Duodenal mucosa (tissue), 2 donors: ENCODE results near the gene TMEM62.
"Not testable (repeated sequence)": the region's sequence is repeated elsewhere in the genome, so short reads cannot be mapped to it uniquely, and the experiment has no call there.

Source experiments
- H3K27ac ChIP-seq: one replicate; pipeline ENCODE4 v1.7.0; 2013; ENCODE audit warnings: low read depth, low read length
- H3K27me3 ChIP-seq, 2 donors: one replicate each; pipeline ENCODE4 v1.7.0; 2013; ENCODE audit warnings: low read length in 2 of 2, control low read depth in 1 of 2; ENCODE audit not compliant: insufficient read depth in 2 of 2, control insufficient read depth in 1 of 2
- H3K36me3 ChIP-seq, 2 donors: one replicate each; pipeline ENCODE4 v1.7.0; 2013; ENCODE audit warnings: low read length in 2 of 2, control low read depth in 1 of 2; ENCODE audit not compliant: insufficient read depth in 2 of 2, control insufficient read depth in 1 of 2
- H3K4me1 ChIP-seq, 2 donors: one replicate each; pipeline ENCODE4 v1.7.0; 2013; ENCODE audit warnings: low read length in 2 of 2, control low read depth in 1 of 2; ENCODE audit not compliant: insufficient read depth in 2 of 2, control insufficient read depth in 1 of 2
- H3K4me3 ChIP-seq, 2 donors: one replicate each; pipeline ENCODE4 v1.7.0; 2013; ENCODE audit warnings: low read length in 2 of 2, low read depth in 1 of 2
- H3K9ac ChIP-seq, 2 donors: one replicate each; pipeline ENCODE4 v1.7.0; 2013; ENCODE audit warnings: low read length in 2 of 2, low read depth in 1 of 2
- H3K9me3 ChIP-seq, 2 donors: one replicate each; pipeline ENCODE4 v1.7.0; 2013; ENCODE audit warnings: low read length in 2 of 2, control low read depth in 1 of 2; ENCODE audit not compliant: control insufficient read depth in 1 of 2

TMEM62 gene

GRCh38 chr15:43135351-43135750 is 2.0 kb downstream of the TMEM62 start:
- no peaks in the 10 kb centered on the region for H3K27me3 ChIP-seq
- H3K27ac ChIP-seq: no peak overlapping the region
- no peak overlapping the region for H3K9ac ChIP-seq
- H3K4me1 ChIP-seq: peaks cover 0 to 3% of the 10 kb centered on the region in 2 donors
- H3K36me3 ChIP-seq: peaks cover 23 to 41% of the 10 kb centered on the region in 2 donors
- H3K9me3 ChIP-seq: no peaks in the 10 kb centered on the region
- H3K4me3 ChIP-seq: no peak overlapping the region

GRCh38 chr15:43143203-43143941 is 10.0 kb downstream of the TMEM62 start:
- H3K4me3 ChIP-seq: no peak overlapping the region
- H3K27ac ChIP-seq: no peak overlapping the region
- H3K9me3 ChIP-seq: no peaks in the 10 kb centered on the region
- H3K4me1 ChIP-seq: no peaks in the 10 kb centered on the region
- H3K27me3 ChIP-seq: no peaks in the 10 kb centered on the region
- H3K36me3 ChIP-seq: peaks cover 10 to 36% of the 10 kb centered on the region in 2 donors
- H3K9ac ChIP-seq: no peak overlapping the region

- Histone ChIP-seq H3K27me3 (no peaks in the 10 kb centered on the region), H3K9ac (no peak overlapping the region), H3K4me3 (no peak overlapping the region), H3K27ac (no peak overlapping the region), H3K9me3 (no peaks in the 10 kb centered on the region), H3K36me3 (peaks cover 9 to 32% of the 10 kb centered on the region in 2 donors), H3K4me1 (no peaks in the 10 kb centered on the region)
Observed at GRCh38 chr15:43144512-43144911, 11.1 kb downstream of the TMEM62 start.

GRCh38 chr15:43146184-43146583 is 12.8 kb downstream of the TMEM62 start:
- Histone ChIP-seq H3K27me3 (no peaks in the 10 kb centered on the region), H3K4me3 (no peak overlapping the region)

GRCh38 chr15:43150191-43150929 is 17.0 kb downstream of the TMEM62 start:
- Histone ChIP-seq H3K9me3 (no peaks in the 10 kb centered on the region), H3K4me1 (no peaks in the 10 kb centered on the region), H3K27ac (no peak overlapping the region), H3K9ac (no peak overlapping the region), H3K4me3 (no peak overlapping the region), H3K27me3 (no peaks in the 10 kb centered on the region), H3K36me3 (peaks cover 16 to 51% of the 10 kb centered on the region in 2 donors)

More at GRCh38 chr15:43146184-43146583, 12.8 kb downstream of the TMEM62 start:
- Histone ChIP-seq H3K9ac (no peak overlapping the region), H3K36me3 (peaks cover 6 to 24% of the 10 kb centered on the region in 2 donors), H3K27ac (no peak overlapping the region), H3K4me1 (no peaks in the 10 kb centered on the region), H3K9me3 (no peaks in the 10 kb centered on the region)

- H3K9ac ChIP-seq: no peak overlapping the region
- H3K27ac ChIP-seq: no peak overlapping the region
- H3K27me3 ChIP-seq: no peaks in the 10 kb centered on the region
- no peak overlapping the region for H3K4me3 ChIP-seq
- H3K9me3 ChIP-seq: no peaks in the 10 kb centered on the region
- peaks cover 16 to 59% of the 10 kb centered on the region in 2 donors for H3K36me3 ChIP-seq
- no peaks in the 10 kb centered on the region for H3K4me1 ChIP-seq
Observed at GRCh38 chr15:43151688-43152087, 18.3 kb downstream of the TMEM62 start.

- H3K4me3 ChIP-seq: no peak overlapping the region
- H3K27me3 ChIP-seq: no peaks in the 10 kb centered on the region
- H3K36me3 ChIP-seq: peaks cover 16 to 59% of the 10 kb centered on the region in 2 donors
- no peaks in the 10 kb centered on the region for H3K9me3 ChIP-seq
- H3K4me1 ChIP-seq: no peaks in the 10 kb centered on the region
- H3K9ac ChIP-seq: no peak overlapping the region
- no peak overlapping the region for H3K27ac ChIP-seq
Observed at GRCh38 chr15:43153269-43153668, 19.9 kb downstream of the TMEM62 start.

- peaks cover 8 to 37% of the 10 kb centered on the region in 2 donors for H3K36me3 ChIP-seq
- no peaks in the 10 kb centered on the region for H3K4me1 ChIP-seq
Observed at GRCh38 chr15:43165801-43166325, 32.5 kb downstream of the TMEM62 start.

GRCh38 chr15:43167261-43167660 is 33.9 kb downstream of the TMEM62 start:
- not testable (repeated sequence) for H3K9me3 ChIP-seq, H3K27me3 ChIP-seq, H3K4me1 ChIP-seq, H3K4me3 ChIP-seq, H3K27ac ChIP-seq, H3K9ac ChIP-seq
- peaks cover 8 to 36% of the 10 kb centered on the region in 2 donors for H3K36me3 ChIP-seq

More at GRCh38 chr15:43165801-43166325, 32.5 kb downstream of the TMEM62 start:
- Histone ChIP-seq H3K27ac (no peak overlapping the region), H3K27me3 (no peaks in the 10 kb centered on the region), H3K9ac (no peak overlapping the region), H3K9me3 (no peaks in the 10 kb centered on the region), H3K4me3 (no peak overlapping the region)
